Muscle layer of colon (tissue), 2 donors: Measurements from ENCODE around the gene PREX1.
"Not testable (repeated sequence)": the region's sequence is repeated elsewhere in the genome, so short reads cannot be mapped to it uniquely, and the experiment has no call there.

Experiments used
- H3K27ac ChIP-seq: one replicate; pipeline ENCODE4 v1.7.0; 2013; ENCODE audit warnings: low read depth, mild to moderate bottlenecking, low read length, moderate library complexity
- H3K27me3 ChIP-seq, 2 donors: one replicate each; pipeline ENCODE4 v1.7.0; 2013; ENCODE audit warnings: low read length in 2 of 2, mild to moderate bottlenecking in 2 of 2; ENCODE audit not compliant: insufficient read depth in 2 of 2, control insufficient read depth in 1 of 2
- H3K36me3 ChIP-seq: one replicate; pipeline ENCODE4 v1.7.0; 2013; ENCODE audit warnings: mild to moderate bottlenecking, low read length; ENCODE audit not compliant: insufficient read depth
- H3K4me1 ChIP-seq: one replicate; pipeline ENCODE4 v1.7.0; 2013; ENCODE audit warnings: mild to moderate bottlenecking, low read length; ENCODE audit not compliant: insufficient read depth
- H3K4me3 ChIP-seq, 2 donors: one replicate each; pipeline ENCODE4 v1.7.0; 2013; ENCODE audit warnings: low read length in 2 of 2, low read depth in 1 of 2, mild to moderate bottlenecking in 1 of 2, moderate library complexity in 1 of 2
- H3K9ac ChIP-seq: one replicate; pipeline ENCODE4 v1.7.0; 2013; ENCODE audit warnings: low read length
- H3K9me3 ChIP-seq: one replicate; pipeline ENCODE4 v1.7.0; 2013; ENCODE audit warnings: mild to moderate bottlenecking, low read length
- donor health status: abdominal sarcoma.
- donor health status: Adenocarcinoma of cecum.

Gene PREX1

GRCh38 chr20:48761874-48762273 is 65.9 kb downstream of the PREX1 start:
- H3K27ac ChIP-seq, result no peak overlapping the region
- H3K27me3 ChIP-seq, result no peaks in the 10 kb centered on the region
- no peaks in the 10 kb centered on the region for H3K4me1 ChIP-seq
- no peaks in the 10 kb centered on the region for H3K36me3 ChIP-seq
- H3K9ac ChIP-seq, result no peak overlapping the region
- H3K4me3 ChIP-seq, result no peak overlapping the region
- H3K9me3 ChIP-seq, result no peaks in the 10 kb centered on the region

GRCh38 chr20:48761023-48761785 is 66.6 kb downstream of the PREX1 start:
- H3K4me1 ChIP-seq, result no peaks in the 10 kb centered on the region
- H3K27ac ChIP-seq, result no peak overlapping the region
- H3K9ac ChIP-seq, result no peak overlapping the region
- no peaks in the 10 kb centered on the region for H3K36me3 ChIP-seq
- H3K4me3 ChIP-seq, result no peak overlapping the region
- H3K9me3 ChIP-seq, result no peaks in the 10 kb centered on the region
- no peaks in the 10 kb centered on the region for H3K27me3 ChIP-seq

- no peaks in the 10 kb centered on the region for H3K4me1 ChIP-seq
- H3K27ac ChIP-seq, result no peak overlapping the region
- H3K9ac ChIP-seq, result no peak overlapping the region
These were observed 67.3 kb downstream of the PREX1 start for GRCh38 chr20:48760403-48760983.

GRCh38 chr20:48759631-48760245 is 68.1 kb downstream of the PREX1 start:
- Histone ChIP-seq H3K9ac (no peak overlapping the region), H3K27ac (no peak overlapping the region), H3K4me1 (no peaks in the 10 kb centered on the region), H3K4me3 (no peak overlapping the region), H3K36me3 (no peaks in the 10 kb centered on the region), H3K27me3 (no peaks in the 10 kb centered on the region), H3K9me3 (no peaks in the 10 kb centered on the region)

More at GRCh38 chr20:48760403-48760983, 67.3 kb downstream of the PREX1 start:
- no peaks in the 10 kb centered on the region for H3K36me3 ChIP-seq
- no peak overlapping the region for H3K4me3 ChIP-seq
- H3K27me3 ChIP-seq, result no peaks in the 10 kb centered on the region
- no peaks in the 10 kb centered on the region for H3K9me3 ChIP-seq

GRCh38 chr20:48758206-48758820 is 69.5 kb downstream of the PREX1 start:
- Histone ChIP-seq H3K4me1 (no peaks in the 10 kb centered on the region), H3K27ac (no peak overlapping the region), H3K36me3 (no peaks in the 10 kb centered on the region), H3K4me3 (no peak overlapping the region), H3K27me3 (no peaks in the 10 kb centered on the region), H3K9ac (no peak overlapping the region), H3K9me3 (no peaks in the 10 kb centered on the region)

- H3K4me1 ChIP-seq, H3K36me3 ChIP-seq, H3K27ac ChIP-seq: not testable (repeated sequence)
These were observed 71.0 kb downstream of the PREX1 start for GRCh38 chr20:48756774-48757173.

GRCh38 chr20:48754292-48754691 is 73.5 kb downstream of the PREX1 start:
- Histone ChIP-seq H3K27ac (no peak overlapping the region), H3K9me3 (no peaks in the 10 kb centered on the region), H3K36me3 (no peaks in the 10 kb centered on the region), H3K9ac (no peak overlapping the region), H3K27me3 (no peaks in the 10 kb centered on the region), H3K4me3 (no peak overlapping the region), H3K4me1 (no peaks in the 10 kb centered on the region)

More at GRCh38 chr20:48756774-48757173, 71.0 kb downstream of the PREX1 start:
- not testable (repeated sequence) for H3K4me3 ChIP-seq, H3K27me3 ChIP-seq, H3K9me3 ChIP-seq, H3K9ac ChIP-seq

GRCh38 chr20:48752963-48753362 is 74.8 kb downstream of the PREX1 start:
- H3K9ac ChIP-seq, result no peak overlapping the region
- H3K4me3 ChIP-seq, result no peak overlapping the region
- H3K36me3 ChIP-seq, result no peaks in the 10 kb centered on the region
- H3K4me1 ChIP-seq, result no peaks in the 10 kb centered on the region
- H3K27ac ChIP-seq, result no peak overlapping the region
- H3K27me3 ChIP-seq, result no peaks in the 10 kb centered on the region
- H3K9me3 ChIP-seq, result no peaks in the 10 kb centered on the region

- H3K4me3 ChIP-seq, result no peak overlapping the region
- no peaks in the 10 kb centered on the region for H3K9me3 ChIP-seq
- H3K9ac ChIP-seq, result no peak overlapping the region
- H3K27me3 ChIP-seq, result no peaks in the 10 kb centered on the region
- H3K4me1 ChIP-seq, result no peaks in the 10 kb centered on the region
- H3K27ac ChIP-seq, result no peak overlapping the region
- no peaks in the 10 kb centered on the region for H3K36me3 ChIP-seq
These were observed 75.9 kb downstream of the PREX1 start for GRCh38 chr20:48751871-48752270.

- H3K4me1 ChIP-seq, result no peaks in the 10 kb centered on the region
- no peaks in the 10 kb centered on the region for H3K9me3 ChIP-seq
- no peaks in the 10 kb centered on the region for H3K27me3 ChIP-seq
- no peak overlapping the region for H3K4me3 ChIP-seq
- H3K27ac ChIP-seq, result no peak overlapping the region
- H3K36me3 ChIP-seq, result no peaks in the 10 kb centered on the region
- no peak overlapping the region for H3K9ac ChIP-seq
These were observed 76.7 kb downstream of the PREX1 start for GRCh38 chr20:48750941-48751635.

GRCh38 chr20:48750376-48750775 is 77.4 kb downstream of the PREX1 start:
- H3K9me3 ChIP-seq, result no peaks in the 10 kb centered on the region
- no peaks in the 10 kb centered on the region for H3K27me3 ChIP-seq
- H3K36me3 ChIP-seq, result no peaks in the 10 kb centered on the region
- H3K9ac ChIP-seq, result no peak overlapping the region
- H3K4me3 ChIP-seq, result no peak overlapping the region
- no peak overlapping the region for H3K27ac ChIP-seq
- no peaks in the 10 kb centered on the region for H3K4me1 ChIP-seq
